IgD-negative memory B cell (primary cell): ENCODE results near the gene TNIK. TPM values are rescaled to one million over a fixed set of nuclear protein-coding genes. Genes with fewer than 3 reads are reported as not detected.
A peak's percentile ranks its signal among the peaks of the same experiment; 100 is the strongest.

Experiments used
- H3K27ac Mint-ChIP-seq, 3 donors: one replicate each; pipeline ENCODE4 v1.8.0; 2020 to 2022; ENCODE audit warnings: mild to moderate bottlenecking in 3 of 3, mixed read lengths in 3 of 3, moderate library complexity in 1 of 3
- H3K27me3 Mint-ChIP-seq: one replicate; pipeline ENCODE4 v1.8.0; 2021; ENCODE audit warnings: mixed read lengths
- H3K36me3 Mint-ChIP-seq: one replicate; pipeline ENCODE4 v1.8.0; 2020; ENCODE audit warnings: mild to moderate bottlenecking, mixed read lengths
- H3K4me1 Mint-ChIP-seq, 3 donors: one replicate each; pipeline ENCODE4 v1.8.0; 2020 to 2022; ENCODE audit warnings: mixed read lengths in 3 of 3, mild to moderate bottlenecking in 1 of 3
- H3K4me3 Mint-ChIP-seq, 4 donors: one replicate each; pipeline ENCODE4 v1.8.0; 2020 to 2022; ENCODE audit warnings: mild to moderate bottlenecking in 4 of 4, mixed read lengths in 4 of 4, moderate library complexity in 3 of 4
- H3K9me3 Mint-ChIP-seq, 3 donors: one replicate each; pipeline ENCODE4 v1.8.0; 2020 to 2021; ENCODE audit warnings: mixed read lengths in 3 of 3, mild to moderate bottlenecking in 1 of 3
- polyA plus RNA-seq: library from polyadenylated mRNA; unstranded; fragments of 300-500 nt; fragmentation: Illumina TruSeq; gene quantifications from one replicate; pipeline ENCODE4 v1.2.3, GENCODE V29; 2021

Gene TNIK
- polyA plus RNA-seq, 1 donor from 2014 or later, result 3.0 TPM

- peaks cover 0 to 3% (median 0%) of the 10 kb centered on the region in 3 donors for H3K4me1 Mint-ChIP-seq
- H3K36me3 Mint-ChIP-seq, result peaks cover 2% of the 10 kb centered on the region
- no peak overlapping the region for H3K27ac Mint-ChIP-seq
- no peaks in the 10 kb centered on the region for H3K9me3 Mint-ChIP-seq
- no peaks in the 10 kb centered on the region for H3K27me3 Mint-ChIP-seq
- no peak overlapping the region for H3K4me3 Mint-ChIP-seq
Measured at GRCh38 chr3:171177056-171177455, 283.1 kb downstream of the TNIK start.

- no peaks in the 10 kb centered on the region for H3K9me3 Mint-ChIP-seq
- no peak overlapping the region for H3K27ac Mint-ChIP-seq
- H3K4me1 Mint-ChIP-seq, result peaks cover 0 to 3% (median 0%) of the 10 kb centered on the region in 3 donors
- no peaks in the 10 kb centered on the region for H3K27me3 Mint-ChIP-seq
- no peak overlapping the region for H3K4me3 Mint-ChIP-seq
- H3K36me3 Mint-ChIP-seq, result peaks cover 2% of the 10 kb centered on the region
Measured at GRCh38 chr3:171176244-171176933, 283.8 kb downstream of the TNIK start.

- H3K36me3 Mint-ChIP-seq, result peaks cover 2% of the 10 kb centered on the region
- no peak overlapping the region for H3K27ac Mint-ChIP-seq
- peaks cover 0 to 3% (median 0%) of the 10 kb centered on the region in 3 donors for H3K4me1 Mint-ChIP-seq
- no peak overlapping the region for H3K4me3 Mint-ChIP-seq
- no peaks in the 10 kb centered on the region for H3K27me3 Mint-ChIP-seq
- no peaks in the 10 kb centered on the region for H3K9me3 Mint-ChIP-seq
Measured at GRCh38 chr3:171175741-171176234, 284.4 kb downstream of the TNIK start.

DNA sequence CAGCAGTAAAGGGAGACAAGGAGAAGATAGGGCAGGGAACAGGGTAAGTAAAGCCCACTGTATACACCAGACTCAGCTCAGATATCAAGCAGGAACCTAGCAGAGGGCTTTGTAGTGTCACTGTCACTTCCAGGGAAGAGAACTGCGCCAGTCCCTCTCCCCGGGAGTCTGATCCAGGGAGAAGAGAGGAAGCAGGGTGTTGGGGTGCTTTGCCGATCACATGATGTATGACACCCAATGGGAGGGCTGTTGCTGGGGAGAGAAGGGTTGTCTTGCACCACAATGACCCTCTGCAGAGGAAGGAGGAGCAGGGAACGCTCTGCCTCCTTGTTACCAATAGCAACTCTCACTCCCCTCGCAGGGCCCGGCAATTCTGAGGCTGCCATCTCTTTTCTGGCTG, 286.5 kb downstream of the TNIK start:
- peaks cover 2% of the 10 kb centered on the region for H3K36me3 Mint-ChIP-seq
- no peaks in the 10 kb centered on the region for H3K9me3 Mint-ChIP-seq

DNA sequence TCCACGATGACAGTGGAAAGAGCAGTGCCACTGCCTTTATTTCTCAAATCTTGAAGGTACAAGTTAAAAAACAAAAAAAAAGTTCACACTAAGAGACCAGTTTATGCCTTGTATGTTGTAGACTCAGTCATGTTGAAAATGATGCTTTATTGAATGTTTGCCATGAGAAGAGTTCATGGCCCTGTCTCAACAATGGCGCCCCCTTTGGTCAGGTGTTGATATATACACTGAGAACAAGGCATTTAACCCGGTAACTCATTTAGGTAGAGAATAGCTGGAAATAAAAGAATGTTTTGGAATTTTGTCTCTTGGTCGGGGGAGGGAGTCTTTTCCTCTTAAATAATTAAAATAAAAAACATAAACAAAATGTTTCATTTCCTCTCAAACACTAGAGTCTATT, 288.1 kb downstream of the TNIK start:
- H3K4me1 Mint-ChIP-seq, result peaks cover 0 to 3% (median 0%) of the 10 kb centered on the region in 3 donors
- no peaks in the 10 kb centered on the region for H3K27me3 Mint-ChIP-seq
- H3K9me3 Mint-ChIP-seq, result no peaks in the 10 kb centered on the region
- H3K36me3 Mint-ChIP-seq, result peaks cover 4% of the 10 kb centered on the region
- no peak overlapping the region for H3K27ac Mint-ChIP-seq
- H3K4me3 Mint-ChIP-seq, result no peak overlapping the region

More for the DNA sequence above, 286.5 kb downstream of the TNIK start:
- peaks cover 0 to 3% (median 0%) of the 10 kb centered on the region in 3 donors for H3K4me1 Mint-ChIP-seq
- H3K27ac Mint-ChIP-seq, result no peak overlapping the region
- H3K27me3 Mint-ChIP-seq, result no peaks in the 10 kb centered on the region
- peak overlapping the region in 1 of 4 donors; percentile 2 for H3K4me3 Mint-ChIP-seq

DNA sequence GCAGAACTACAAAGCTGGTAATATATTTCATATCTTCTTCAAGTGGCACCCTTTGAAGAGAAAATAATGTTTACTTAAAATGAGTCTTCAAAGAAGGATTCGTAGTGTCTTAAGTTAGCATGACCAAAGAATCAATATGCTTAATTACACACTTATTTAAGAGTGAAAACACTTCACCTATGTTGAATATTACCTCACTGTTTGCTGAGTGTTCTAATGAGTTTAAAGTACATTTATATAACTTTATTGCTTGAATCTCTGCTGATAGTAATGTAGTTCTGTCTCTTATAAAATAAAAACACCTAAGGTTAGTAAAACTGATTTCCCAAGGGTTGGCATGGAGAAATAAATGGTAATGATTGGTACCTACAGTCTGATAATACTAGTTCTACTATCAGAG, 290.3 kb downstream of the TNIK start:
- Mint-ChIP-seq H3K4me3 (no peak overlapping the region), H3K36me3 (peaks cover 6% of the 10 kb centered on the region), H3K4me1 (peaks cover 0 to 12% (median 7%) of the 10 kb centered on the region in 3 donors), H3K9me3 (no peaks in the 10 kb centered on the region), H3K27ac (no peak overlapping the region), H3K27me3 (no peaks in the 10 kb centered on the region)

DNA sequence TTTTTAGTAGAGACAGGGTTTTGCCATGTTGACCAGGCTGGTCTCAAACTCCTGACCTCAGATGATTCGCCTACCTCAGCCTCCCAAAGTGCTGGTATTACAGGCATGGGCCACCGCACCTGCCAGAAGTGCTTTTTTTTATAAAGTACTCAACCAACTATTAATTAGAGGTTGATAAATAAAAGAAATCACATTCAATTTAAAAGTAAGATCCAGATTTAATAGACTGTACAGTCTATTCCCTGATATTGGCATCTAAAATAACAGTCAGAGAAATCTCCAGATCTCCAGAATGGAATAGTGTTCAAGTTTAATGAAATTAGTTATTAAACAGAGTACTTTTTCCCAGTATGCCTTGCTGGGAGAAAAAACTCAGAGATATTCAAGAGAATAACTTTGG, 290.8 kb downstream of the TNIK start:
- Mint-ChIP-seq H3K27ac (no peak overlapping the region), H3K4me3 (no peak overlapping the region), H3K36me3 (peaks cover 3% of the 10 kb centered on the region), H3K9me3 (no peaks in the 10 kb centered on the region), H3K4me1 (peaks cover 0 to 12% (median 7%) of the 10 kb centered on the region in 3 donors), H3K27me3 (no peaks in the 10 kb centered on the region)

GRCh38 chr3:171168551-171168950, 291.7 kb downstream of the TNIK start:
- Mint-ChIP-seq H3K4me3 (no peak overlapping the region), H3K36me3 (peaks cover 3% of the 10 kb centered on the region), H3K27me3 (no peaks in the 10 kb centered on the region), H3K27ac (no peak overlapping the region), H3K9me3 (no peaks in the 10 kb centered on the region), H3K4me1 (peaks cover 0 to 10% (median 7%) of the 10 kb centered on the region in 3 donors)

DNA sequence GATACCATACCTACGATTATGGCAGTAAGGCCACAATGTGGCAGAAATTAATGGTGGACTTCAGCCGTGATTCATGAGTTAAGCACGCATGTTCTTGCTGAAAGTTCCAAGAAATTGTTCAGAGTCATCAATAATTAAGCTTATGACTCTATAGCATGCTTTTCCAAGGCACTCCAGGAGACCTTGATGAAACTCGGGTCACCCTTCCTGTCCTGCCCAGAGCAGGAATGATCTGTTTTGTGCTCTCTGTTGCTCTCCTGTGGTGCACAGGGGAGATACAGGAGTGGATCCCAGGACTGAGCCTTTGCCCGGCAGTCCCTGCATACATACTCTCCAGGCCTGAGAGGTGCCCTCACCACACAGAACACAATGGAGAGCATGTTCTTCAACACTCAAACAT, 292.1 kb downstream of the TNIK start:
- Mint-ChIP-seq H3K36me3 (peaks cover 5% of the 10 kb centered on the region), H3K9me3 (peaks cover 0 to 2% (median 2%) of the 10 kb centered on the region in 3 donors), H3K27ac (no peak overlapping the region), H3K27me3 (no peaks in the 10 kb centered on the region), H3K4me3 (no peak overlapping the region), H3K4me1 (peaks cover 0 to 9% (median 7%) of the 10 kb centered on the region in 3 donors)

DNA sequence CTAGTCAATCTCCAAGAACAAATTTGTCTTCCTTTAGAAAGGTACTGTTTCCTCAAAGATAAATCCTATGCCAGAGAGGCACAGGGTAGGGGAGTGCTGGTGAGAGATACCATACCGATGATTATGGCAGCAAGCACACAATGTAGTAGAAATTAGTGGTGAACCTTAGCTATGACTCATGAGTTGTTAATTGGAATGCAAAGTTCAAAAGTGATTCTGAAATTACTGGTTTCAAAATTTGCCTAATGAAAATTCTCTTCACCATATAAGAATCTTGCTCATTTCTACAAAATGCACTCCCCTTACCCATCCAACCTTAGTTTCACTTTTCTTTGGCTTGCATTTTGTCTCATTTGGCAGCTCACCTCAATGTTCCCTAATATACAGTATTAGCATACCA, 294.2 kb downstream of the TNIK start:
- no peaks in the 10 kb centered on the region for H3K27me3 Mint-ChIP-seq
- no peak overlapping the region for H3K27ac Mint-ChIP-seq
- H3K4me1 Mint-ChIP-seq, result peaks cover 0 to 9% (median 7%) of the 10 kb centered on the region in 3 donors
- H3K9me3 Mint-ChIP-seq, result peaks cover 0 to 7% (median 6%) of the 10 kb centered on the region in 3 donors
- no peak overlapping the region for H3K4me3 Mint-ChIP-seq
- H3K36me3 Mint-ChIP-seq, result peaks cover 5% of the 10 kb centered on the region

DNA sequence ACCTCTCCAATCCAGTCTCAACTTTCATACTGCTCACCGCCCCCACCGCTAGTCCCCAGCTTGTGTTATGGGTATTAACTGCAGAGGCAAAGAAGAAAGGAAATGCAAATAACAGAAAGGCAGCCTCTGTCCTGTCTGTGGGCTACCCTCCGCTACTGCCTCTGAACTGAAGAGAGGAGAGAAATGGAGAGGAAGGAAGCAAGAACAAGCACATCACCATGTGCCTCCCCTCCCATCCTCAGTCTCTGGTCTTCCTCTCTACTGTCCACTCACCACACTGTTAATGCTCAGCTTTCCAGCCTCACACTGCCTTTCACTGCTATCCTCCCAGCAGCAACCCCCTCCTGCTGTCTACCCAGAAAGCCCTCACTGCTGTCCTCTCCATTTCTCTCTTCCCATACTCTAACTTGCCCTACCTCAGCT, 294.7 kb downstream of the TNIK start:
- Mint-ChIP-seq H3K27me3 (no peaks in the 10 kb centered on the region), H3K9me3 (peaks cover 0 to 7% (median 6%) of the 10 kb centered on the region in 3 donors), H3K4me1 (peaks cover 0 to 9% (median 7%) of the 10 kb centered on the region in 3 donors), H3K27ac (peak overlapping the region in 1 of 3 donors; percentile 86), H3K4me3 (no peak overlapping the region), H3K36me3 (peaks cover 5% of the 10 kb centered on the region)

DNA sequence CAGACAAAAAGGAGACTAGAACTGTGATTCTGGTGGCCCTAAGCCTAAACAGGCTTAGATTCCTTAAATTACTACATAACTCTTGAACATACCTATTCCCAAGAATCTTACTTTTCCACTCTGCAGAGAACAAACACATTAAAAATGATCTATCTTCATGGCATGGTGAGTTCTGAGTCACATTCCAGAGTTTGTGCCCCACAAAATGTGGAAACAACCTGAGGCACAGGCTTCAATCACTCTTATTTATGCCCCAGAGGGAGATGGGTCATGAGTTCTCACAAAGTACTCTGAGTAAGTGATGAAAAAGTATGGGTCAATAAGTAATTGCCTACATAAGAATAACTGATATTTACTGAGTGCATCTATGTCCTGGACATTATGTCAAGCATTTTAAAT, 296.1 kb downstream of the TNIK start:
- H3K4me1 Mint-ChIP-seq, result peaks cover 0 to 9% (median 7%) of the 10 kb centered on the region in 3 donors
- H3K36me3 Mint-ChIP-seq, result peaks cover 5% of the 10 kb centered on the region
- H3K27ac Mint-ChIP-seq, result no peak overlapping the region
- no peak overlapping the region for H3K4me3 Mint-ChIP-seq
- H3K9me3 Mint-ChIP-seq, result peaks cover 0 to 7% (median 6%) of the 10 kb centered on the region in 3 donors
- no peaks in the 10 kb centered on the region for H3K27me3 Mint-ChIP-seq

- no peak overlapping the region for H3K27ac Mint-ChIP-seq
- H3K27me3 Mint-ChIP-seq, result no peaks in the 10 kb centered on the region
- H3K4me3 Mint-ChIP-seq, result no peak overlapping the region
- H3K9me3 Mint-ChIP-seq, result peaks cover 0 to 7% (median 7%) of the 10 kb centered on the region in 3 donors
- H3K4me1 Mint-ChIP-seq, result peaks cover 0 to 9% (median 7%) of the 10 kb centered on the region in 3 donors
- peaks cover 8% of the 10 kb centered on the region for H3K36me3 Mint-ChIP-seq
Measured at GRCh38 chr3:171163101-171164066, 296.8 kb downstream of the TNIK start.

- Mint-ChIP-seq H3K27ac (no peak overlapping the region), H3K4me1 (peaks cover 0 to under 1% (median under 1%) of the 10 kb centered on the region in 3 donors), H3K36me3 (peaks cover 8% of the 10 kb centered on the region), H3K4me3 (no peak overlapping the region), H3K9me3 (peaks cover 0 to 7% (median 7%) of the 10 kb centered on the region in 3 donors), H3K27me3 (no peaks in the 10 kb centered on the region)
Measured at GRCh38 chr3:171160325-171160724, 299.9 kb downstream of the TNIK start.

GRCh38 chr3:171159822-171160157, 300.4 kb downstream of the TNIK start:
- H3K9me3 Mint-ChIP-seq, result peaks cover 0 to 7% (median 7%) of the 10 kb centered on the region in 3 donors
- H3K36me3 Mint-ChIP-seq, result peaks cover 7% of the 10 kb centered on the region
- H3K4me3 Mint-ChIP-seq, result no peak overlapping the region
- no peaks in the 10 kb centered on the region for H3K4me1 Mint-ChIP-seq
- no peaks in the 10 kb centered on the region for H3K27me3 Mint-ChIP-seq
- H3K27ac Mint-ChIP-seq, result no peak overlapping the region
